ENCODE results near the gene CAMSAP1. TPM values are rescaled to one million over a fixed set of nuclear protein-coding genes. Genes with fewer than 3 reads are reported as not detected.
"Not testable (repeated sequence)": the region's sequence is repeated elsewhere in the genome, so short reads cannot be mapped to it uniquely, and the experiment has no call there.

CAMSAP1 gene
- total RNA-seq, 1 donor from 2014 or later, result 31.1 TPM

DNA sequence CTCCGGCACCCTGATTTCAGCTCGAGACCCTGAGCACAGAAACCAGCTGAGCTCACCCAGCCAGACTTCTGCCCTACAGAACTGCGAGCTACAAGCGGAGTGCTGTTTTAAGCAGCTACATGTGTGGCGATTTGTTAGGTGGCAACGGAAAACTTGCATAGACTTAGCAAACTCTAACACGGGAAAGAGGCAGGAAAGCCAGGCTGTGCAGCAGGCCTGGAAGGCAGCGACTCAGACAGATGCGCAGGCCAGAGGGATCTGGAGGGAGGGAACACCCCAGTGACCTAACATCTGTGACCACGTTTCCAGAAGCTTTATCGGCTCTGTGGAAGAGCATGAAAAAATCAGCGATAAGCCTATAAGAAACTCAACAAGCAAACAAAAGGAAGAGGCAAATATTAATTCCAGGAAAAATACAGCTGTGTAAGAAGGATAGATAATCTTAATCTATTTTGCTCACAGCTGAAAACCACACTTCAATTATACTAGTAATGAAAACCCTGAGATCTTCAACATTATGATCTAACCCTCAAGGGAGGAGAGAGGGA is 42.9 kb upstream of the CAMSAP1 start:
- no peak for TF ChIP-seq CTCF (conservative IDR thresholded peaks at IDR 0.05; ENCODE audit: low read depth, low read length)
- DNase-seq (ENCODE audit: low read depth), result no peak
- no peak overlapping the region for H3K4me3 ChIP-seq (ENCODE audit: low read depth, low read length)

DNA sequence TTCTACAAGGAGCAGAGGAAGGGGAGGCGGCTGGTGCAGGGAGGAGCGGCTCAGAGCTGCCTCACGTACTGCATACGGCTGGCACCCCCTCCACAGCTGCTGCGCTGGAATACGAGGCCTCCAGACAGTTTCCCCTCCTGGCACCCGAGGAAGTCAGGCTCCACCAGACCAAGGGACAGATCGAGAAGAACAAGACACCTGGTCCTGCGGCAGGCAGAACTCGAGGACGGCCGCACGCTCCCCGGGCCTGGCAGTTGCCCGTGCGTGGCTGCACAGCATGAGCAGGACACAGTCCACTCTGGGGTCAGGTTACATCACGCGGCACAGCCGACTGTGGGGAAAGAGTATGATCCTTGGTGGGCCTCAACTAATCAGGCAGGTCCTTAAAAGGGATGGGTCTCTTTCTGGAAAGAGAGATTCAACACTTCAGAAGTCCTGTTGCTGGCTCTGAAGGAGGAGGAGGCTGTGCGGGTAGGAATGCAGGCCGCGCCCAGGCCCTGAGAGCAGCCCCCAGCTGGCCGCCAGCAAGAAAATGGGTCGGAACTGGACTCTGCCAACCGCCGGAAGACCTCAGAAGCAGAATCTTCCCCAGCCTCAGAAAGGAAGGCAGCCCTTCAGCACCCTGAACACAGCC is 42.3 kb upstream of the CAMSAP1 start:
- TF ChIP-seq CTCF (conservative IDR thresholded peaks at IDR 0.05; ENCODE audit: low read depth, low read length), result no peak
- no peak overlapping the region for H3K4me3 ChIP-seq (ENCODE audit: low read depth, low read length)
- DNase-seq (ENCODE audit: low read depth), result no peak

DNA sequence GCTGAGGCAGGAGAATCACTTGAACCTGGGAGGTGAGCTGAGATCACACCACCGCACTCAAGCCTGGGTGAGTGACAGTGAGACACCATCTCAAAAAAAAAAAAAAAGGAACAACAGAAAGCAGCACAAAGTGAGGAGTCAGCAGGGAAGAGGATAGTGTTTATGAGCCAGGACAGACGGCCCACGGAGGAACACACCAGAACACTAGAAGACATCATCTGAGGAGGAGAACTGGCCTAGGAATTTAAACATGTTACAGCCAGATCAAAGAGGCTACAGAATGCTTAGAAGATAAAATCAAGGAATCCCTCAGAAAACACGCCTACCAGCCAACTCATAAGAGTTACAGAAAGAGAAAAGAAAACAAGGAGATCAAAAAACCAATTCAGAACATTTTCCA is 41.6 kb upstream of the CAMSAP1 start:
- no peak for TF ChIP-seq CTCF (conservative IDR thresholded peaks at IDR 0.05; ENCODE audit: low read depth, low read length)
- H3K4me3 ChIP-seq (ENCODE audit: low read depth, low read length), result no peak overlapping the region
- no peak for DNase-seq (ENCODE audit: low read depth)

GRCh38 chr9:135948446-135948845 is 41.1 kb upstream of the CAMSAP1 start:
- DNase-seq (ENCODE audit: low read depth), result no peak
- no peak overlapping the region for H3K4me3 ChIP-seq (ENCODE audit: low read depth, low read length)
- TF ChIP-seq CTCF (conservative IDR thresholded peaks at IDR 0.05; ENCODE audit: low read depth, low read length), result no peak

DNA sequence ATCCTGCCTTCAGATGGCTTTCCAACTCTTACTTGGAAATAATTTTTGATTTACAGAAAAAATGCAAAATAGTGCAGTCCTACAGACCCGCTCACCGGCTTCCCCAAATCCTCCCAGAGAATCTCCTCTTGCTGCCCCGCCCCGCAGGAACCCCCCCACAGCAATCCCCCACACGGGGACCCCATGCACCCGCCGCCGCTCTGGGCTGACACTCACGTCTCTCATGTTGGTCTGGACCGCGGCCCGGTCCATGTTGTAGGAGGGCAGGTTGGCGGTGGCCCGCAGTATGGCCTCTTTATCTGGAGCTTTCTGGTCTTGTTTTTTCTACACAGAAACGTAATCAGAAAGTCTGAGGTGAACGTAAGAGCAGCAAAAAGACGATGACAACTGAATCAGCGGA is 40.2 kb upstream of the CAMSAP1 start:
- no peak for DNase-seq (ENCODE audit: low read depth)
- TF ChIP-seq CTCF (conservative IDR thresholded peaks at IDR 0.05; ENCODE audit: low read depth, low read length), result no peak
- H3K4me3 ChIP-seq (ENCODE audit: low read depth, low read length), result no peak overlapping the region

GRCh38 chr9:135947105-135947504 is 39.8 kb upstream of the CAMSAP1 start:
- not testable (repeated sequence) for H3K4me3 ChIP-seq (ENCODE audit: low read depth, low read length); DNase-seq (ENCODE audit: low read depth)

DNA sequence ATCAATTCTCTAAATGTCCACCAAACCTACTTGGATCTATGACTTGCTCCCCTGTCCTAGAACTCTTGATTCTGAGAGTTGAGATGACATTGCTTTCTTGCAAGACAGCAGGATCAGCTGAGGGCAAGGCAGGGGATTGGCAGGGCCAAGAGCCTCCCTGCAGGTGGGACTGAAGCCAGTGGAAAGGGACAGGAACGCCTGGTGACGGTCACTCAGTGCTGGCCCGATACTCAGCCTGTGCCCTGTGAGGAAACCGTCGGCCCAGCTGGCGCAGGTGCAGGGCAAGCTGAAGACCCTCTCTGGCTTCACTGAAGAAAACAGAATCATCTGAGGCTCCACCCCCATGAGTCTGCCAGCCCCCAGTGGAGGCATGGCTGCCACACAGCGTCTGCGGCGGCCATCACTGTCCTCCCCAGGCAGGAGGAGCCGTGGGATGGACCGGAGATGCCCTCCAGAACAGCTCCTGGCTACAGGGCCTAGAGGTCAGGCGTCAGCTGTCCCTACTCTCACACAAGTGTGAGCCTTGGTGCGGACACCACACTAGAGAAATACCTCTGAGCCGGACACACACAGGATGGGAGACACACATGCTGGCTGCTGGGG is 39.1 kb upstream of the CAMSAP1 start:
- no peak for DNase-seq (ENCODE audit: low read depth)
- H3K4me3 ChIP-seq (ENCODE audit: low read depth, low read length), result no peak overlapping the region
- no peak for TF ChIP-seq CTCF (conservative IDR thresholded peaks at IDR 0.05; ENCODE audit: low read depth, low read length)

Data from epithelial cell of proximal tubule (primary cell).